HepG2 (cell line): ENCODE data around the gene JAG1. TPM values are rescaled to one million over a fixed set of nuclear protein-coding genes. Genes with fewer than 3 reads are reported as not detected.
A peak's percentile ranks its signal among the peaks of the same experiment; 100 is the strongest.

Experiments
- CEBPB ChIP-seq: IDR thresholded peaks from 2 replicates; pipeline ENCODE4 v1.6.1; 2011; ENCODE audit warnings: low read depth, low read length, improper control_type of control experiment, borderline replicate concordance
- CREB1 ChIP-seq, 2 experiments: fragments of 450-650 bp in 1 of 2; IDR thresholded peaks; 2 replicates each; pipeline ENCODE4 v1.6.1; 2016 to 2017; ENCODE audit warnings: control low read depth in 1 of 2, mild to moderate bottlenecking in 1 of 2, missing compliant biosample characterization in 1 of 2, missing genetic modification characterization in 1 of 2
- CSRNP2 ChIP-seq: sonication (generic); formaldehyde crosslinking; conservative IDR thresholded peaks from 2 replicates; pipeline ENCODE4 v1.8.0; 2022; ENCODE audit warnings: low read depth, missing genetic modification reagents
- ETV5 ChIP-seq: IDR thresholded peaks from 2 replicates; pipeline ENCODE4 v1.6.1; 2018; ENCODE audit warnings: missing biosample characterization, missing genetic modification reagents, inconsistent platforms, borderline replicate concordance
- HOXA3 ChIP-seq: sonication (generic); formaldehyde crosslinking; IDR thresholded peaks from 2 replicates; pipeline ENCODE4 v1.5.0; 2020; ENCODE audit warnings: missing genetic modification reagents
- KLF13 ChIP-seq: sonication (generic); formaldehyde crosslinking; IDR thresholded peaks from 2 replicates; pipeline ENCODE4 v1.4.0; 2020; ENCODE audit warnings: mild to moderate bottlenecking, missing genetic modification reagents
- MBD4 ChIP-seq: IDR thresholded peaks from 2 replicates; pipeline ENCODE4 v1.6.1; 2012; ENCODE audit warnings: low read length, inconsistent platforms, borderline replicate concordance
- MEIS2 ChIP-seq: sonication (generic); formaldehyde crosslinking; IDR thresholded peaks from 2 replicates; pipeline ENCODE4 v1.9.0; 2021; ENCODE audit warnings: mild to moderate bottlenecking, missing genetic modification reagents
- MTERF4 ChIP-seq: sonication (generic); formaldehyde crosslinking; IDR thresholded peaks from 2 replicates; pipeline ENCODE4 v1.8.0; 2023; ENCODE audit warnings: mild to moderate bottlenecking, missing genetic modification reagents
- NFIC ChIP-seq: IDR thresholded peaks from 2 replicates; pipeline ENCODE4 v1.6.1; 2012; ENCODE audit warnings: mild to moderate bottlenecking, low read length, inconsistent platforms
- PHF8 ChIP-seq: sonication (generic); formaldehyde crosslinking; IDR thresholded peaks from 2 replicates; pipeline ENCODE4 v1.5.0; 2020; ENCODE audit warnings: missing genetic modification reagents
- PRDM10 ChIP-seq: sonication (generic); formaldehyde crosslinking; IDR thresholded peaks from 2 replicates; pipeline ENCODE4 v1.4.0; 2020; ENCODE audit warnings: low read depth, missing genetic modification reagents
- SOX13 ChIP-seq, 3 experiments: fragments of 450-650 bp in 1 of 3; sonication (generic) in 1 of 3; formaldehyde crosslinking in 1 of 3; IDR thresholded peaks in 2 of 3; conservative IDR thresholded peaks in 1 of 3; 2 replicates each; pipeline versions ENCODE4 v1.5.0 to v1.6.1; 2016 to 2020; ENCODE audit warnings: antibody characterized with exemption in 1 of 3, mild to moderate bottlenecking in 1 of 3, missing compliant biosample characterization in 1 of 3, missing genetic modification reagents in 1 of 3, moderate library complexity in 1 of 3
- ZBTB20 ChIP-seq: sonication (generic); formaldehyde crosslinking; IDR thresholded peaks from 2 replicates; pipeline ENCODE4 v1.8.1; 2023; ENCODE audit warnings: missing genetic modification reagents, low read depth, mild to moderate bottlenecking, borderline replicate concordance
- ZNF275 ChIP-seq: sonication (generic); formaldehyde crosslinking; IDR thresholded peaks from 2 replicates; pipeline ENCODE4 v1.8.0; 2022; ENCODE audit warnings: missing genetic modification reagents, mild to moderate bottlenecking, inconsistent platforms, borderline replicate concordance
- ZNF383 ChIP-seq: sonication (generic); formaldehyde crosslinking; IDR thresholded peaks from 2 replicates; pipeline ENCODE4 v1.4.0; 2020; ENCODE audit warnings: missing genetic modification reagents, mild to moderate bottlenecking, borderline replicate concordance
- ZNF792 ChIP-seq: IDR thresholded peaks from 2 replicates; pipeline ENCODE4 v1.6.1; 2016
- ZSCAN9 ChIP-seq: IDR thresholded peaks from 2 replicates; pipeline ENCODE4 v1.6.1; 2016; ENCODE audit warnings: borderline replicate concordance
- polyA plus RNA-seq, 8 experiments: library from polyadenylated mRNA; depleted of rRNA in 3 of 8; stranded (reverse) in 7 of 8; unstranded in 1 of 8; fragments of >200 nt; fragmentation: Illumina TruSeq in 4 of 8; extraction: Trizol in 4 of 8; gene quantifications; 2 replicates each; pipeline versions ENCODE4 v1.2.1 to v1.2.3, GENCODE V29; 2011 to 2016; ENCODE audit warnings: low read depth in 4 of 8, missing spikeins in 1 of 8, mixed read lengths in 1 of 8; ENCODE audit not compliant: insufficient read depth in 1 of 8
- total RNA-seq, 5 experiments: library from RNA; depleted of rRNA; stranded (reverse); fragments of >200 nt; fragmentation: Illumina TruSeq; extraction: Trizol; gene quantifications; 2 replicates each; pipeline ENCODE4 v1.2.3, GENCODE V29; 2016; ENCODE audit warnings: low read depth in 1 of 5

JAG1 gene
- total and polyA plus RNA-seq, 2 of the 13 experiments (the other 11 are each of a cell fraction or from before 2014, with no cell fraction given), result 47.1 to 56.3 TPM

- TF ChIP-seq CSRNP2 (CRISPR knock-in tag) (0 out of 2 replicates have a peak, but pooled peaks have one; percentile 44), PRDM10 (no peak; the same call in 1 of the 2 replicates), MEIS2 (CRISPR knock-in tag) (no peak), ZBTB20 (CRISPR knock-in tag) (no peak), CREB1 (IDR thresholded peaks at IDR 0.05) (peak; percentile 67; the same call in 1 of the 2 replicates), CREB1 (CRISPR knock-in tag; IDR thresholded peaks at IDR 0.05) (peak; percentile 45; the same call in 1 of the 2 replicates), ZSCAN9 (0 out of 2 replicates have a peak, but pooled peaks have one; percentile 12), MTERF4 (0 out of 2 replicates have a peak, but pooled peaks have one; percentile 31), ZNF792 (no peak), KLF13 (CRISPR knock-in tag) (no peak), CEBPB (no peak), MBD4 (peak; percentile 21; the same call in 1 of the 2 replicates), NFIC (peak; percentile 19; the same call in 1 of the 2 replicates), SOX13 (IDR thresholded peaks at IDR 0.05) (0 out of 2 replicates have a peak, but pooled peaks have one; percentile 31), SOX13 (CRISPR knock-in tag; conservative IDR thresholded peaks at IDR 0.05 in 1 of 2, IDR thresholded peaks at IDR 0.05 in 1 of 2) (peak in 1 of 2 experiments; percentile 66; a peak in 3 of 4 replicates), ZNF383 (CRISPR knock-in tag) (no peak), HOXA3 (CRISPR knock-in tag) (peak; percentile 53; the same call in 1 of the 2 replicates), PHF8 (CRISPR knock-in tag) (no peak), ETV5 (CRISPR knock-in tag) (no peak), ZNF275 (no peak)
Measured at GRCh38 chr20:10710991-10711775, 37.4 kb upstream of the JAG1 start (continued).
